H9 (cell line): ENCODE data around the gene UCK1. TPM values are rescaled to one million over a fixed set of nuclear protein-coding genes. Genes with fewer than 3 reads are reported as not detected.

Experiments used
- DNase-seq: peaks from one replicate; pipeline ENCODE4 v3.0.0-alpha.2; 2017
- H2AFZ ChIP-seq: one replicate; pipeline ENCODE4 v1.6.1; 2013; ENCODE audit warnings: mild to moderate bottlenecking, low read length, control low read depth, moderate library complexity
- H2AK5ac ChIP-seq: 2 replicates; pipeline ENCODE4 v1.6.1; 2013; ENCODE audit warnings: low read length, control low read depth, mixed read lengths; ENCODE audit not compliant: insufficient read length
- H2BK120ac ChIP-seq: one replicate; pipeline ENCODE4 v1.6.1; 2013; ENCODE audit warnings: low read depth, mild to moderate bottlenecking, low read length, control low read depth, inconsistent platforms; ENCODE audit not compliant: poor library complexity, severe bottlenecking
- H2BK12ac ChIP-seq: 2 replicates; pipeline ENCODE4 v1.6.1; 2013; ENCODE audit warnings: low read length, control low read depth, mixed read lengths, low read depth; ENCODE audit not compliant: insufficient read length
- H2BK15ac ChIP-seq: 2 replicates; pipeline ENCODE4 v1.6.1; 2013; ENCODE audit warnings: low read depth, low read length, control low read depth
- H2BK20ac ChIP-seq: one replicate; pipeline ENCODE4 v1.6.1; 2013; ENCODE audit warnings: low read depth, mild to moderate bottlenecking, low read length, control low read depth, inconsistent platforms; ENCODE audit not compliant: poor library complexity, severe bottlenecking
- H2BK5ac ChIP-seq: 2 replicates; pipeline ENCODE4 v1.6.1; 2013; ENCODE audit warnings: low read length, control low read depth, mixed read lengths; ENCODE audit not compliant: insufficient read length
- H3K14ac ChIP-seq: 2 replicates; pipeline ENCODE4 v1.6.1; 2013; ENCODE audit warnings: low read length, control low read depth; ENCODE audit not compliant: insufficient read depth
- H3K18ac ChIP-seq: 2 replicates; pipeline ENCODE4 v1.6.1; 2013; ENCODE audit warnings: low read depth, mild to moderate bottlenecking, mixed read lengths, low read length, control low read depth; ENCODE audit not compliant: insufficient read length
- H3K23ac ChIP-seq: 2 replicates; pipeline ENCODE4 v1.6.1; 2013; ENCODE audit warnings: low read length, control low read depth, mixed read lengths, low read depth; ENCODE audit not compliant: insufficient read length
- H3K23me2 ChIP-seq: 2 replicates; pipeline ENCODE4 v1.6.1; 2013; ENCODE audit warnings: low read depth, mild to moderate bottlenecking, mixed read lengths, low read length, control low read depth; ENCODE audit not compliant: insufficient read length, poor library complexity, severe bottlenecking
- H3K27ac ChIP-seq: 2 replicates; pipeline ENCODE4 v1.5.1; 2013; ENCODE audit warnings: low read length, control low read depth, mixed read lengths, low read depth; ENCODE audit not compliant: insufficient read length
- H3K27me3 ChIP-seq: 2 replicates; pipeline ENCODE4 v1.6.1; 2013; ENCODE audit warnings: low read length, control low read depth, inconsistent platforms; ENCODE audit not compliant: insufficient read depth
- H3K4ac ChIP-seq: 2 replicates; pipeline ENCODE4 v1.6.1; 2013; ENCODE audit warnings: low read depth, mild to moderate bottlenecking, control low read depth, inconsistent platforms, low read length, moderate library complexity
- H3K4me1 ChIP-seq: 2 replicates; pipeline ENCODE4 v1.6.1; 2013; ENCODE audit warnings: low read length, control low read depth, inconsistent platforms; ENCODE audit not compliant: insufficient read depth
- H3K4me2 ChIP-seq: 2 replicates; pipeline ENCODE4 v1.6.1; 2013; ENCODE audit warnings: low read length, control low read depth, mixed read lengths; ENCODE audit not compliant: insufficient read length, insufficient read depth
- H3K56ac ChIP-seq: 2 replicates; pipeline ENCODE4 v1.6.1; 2013; ENCODE audit warnings: low read depth, mild to moderate bottlenecking, mixed read lengths, low read length, control low read depth; ENCODE audit not compliant: insufficient read length
- H3K79me1 ChIP-seq: 2 replicates; pipeline ENCODE4 v1.6.1; 2013; ENCODE audit warnings: low read depth, mild to moderate bottlenecking, moderate library complexity, low read length, control low read depth, inconsistent platforms; ENCODE audit not compliant: insufficient read depth, poor library complexity, severe bottlenecking
- H3K79me2 ChIP-seq: 2 replicates; pipeline ENCODE4 v1.6.1; 2013; ENCODE audit warnings: low read length, control low read depth, inconsistent platforms; ENCODE audit not compliant: insufficient read depth
- H3K9ac ChIP-seq: 2 replicates; pipeline ENCODE4 v1.6.1; 2013; ENCODE audit warnings: low read length, control low read depth, mixed read lengths; ENCODE audit not compliant: insufficient read length; ENCODE audit errors: extremely low read depth
- H3K9me3 ChIP-seq: one replicate; pipeline ENCODE4 v1.6.1; 2013; ENCODE audit warnings: low read depth, low read length, inconsistent platforms; ENCODE audit not compliant: control insufficient read depth
- H3T11ph ChIP-seq: one replicate; pipeline ENCODE4 v1.6.1; 2013; ENCODE audit warnings: mild to moderate bottlenecking, low read length, control low read depth, inconsistent platforms
- H4K20me1 ChIP-seq: one replicate; pipeline ENCODE4 v1.6.1; 2013; ENCODE audit not compliant: control insufficient read depth, insufficient read length, insufficient read depth
- H4K5ac ChIP-seq: 2 replicates; pipeline ENCODE4 v1.6.1; 2013; ENCODE audit warnings: low read depth, mild to moderate bottlenecking, mixed read lengths, low read length, control low read depth; ENCODE audit not compliant: insufficient read length
- H4K8ac ChIP-seq: replicated peaks from 2 replicates; pipeline ENCODE4 v1.6.1; 2013; ENCODE audit warnings: low read length, control low read depth, mixed read lengths, low read depth; ENCODE audit not compliant: insufficient read length
- H4K91ac ChIP-seq: 2 replicates; pipeline ENCODE4 v1.6.1; 2013; ENCODE audit warnings: low read depth, mild to moderate bottlenecking, moderate library complexity, mixed read lengths, low read length, control low read depth; ENCODE audit not compliant: insufficient read length
- H3K27ac Mint-ChIP-seq, 3 experiments: 2 replicates in 2 of 3; 3 replicates in 1 of 3; pipeline ENCODE4 v1.8.0; 2020 to 2021; ENCODE audit warnings: mixed read lengths in 3 of 3, mild to moderate bottlenecking in 1 of 3, moderate library complexity in 1 of 3
- H3K27me3 Mint-ChIP-seq: 2 replicates; pipeline ENCODE4 v1.8.0; 2021; ENCODE audit warnings: low read depth, mild to moderate bottlenecking, moderate library complexity, mixed read lengths
- H3K36me3 Mint-ChIP-seq, 3 experiments: 2 replicates in 2 of 3; 3 replicates in 1 of 3; pipeline ENCODE4 v1.8.0; 2020 to 2021; ENCODE audit warnings: low read depth in 3 of 3, mixed read lengths in 3 of 3; ENCODE audit not compliant: insufficient read depth in 1 of 3
- H3K4me1 Mint-ChIP-seq, 2 experiments: 2 replicates each; pipeline ENCODE4 v1.8.0; 2020; ENCODE audit warnings: mixed read lengths in 2 of 2
- H3K4me3 Mint-ChIP-seq, 2 experiments: 2 replicates in 1 of 2; 3 replicates in 1 of 2; pipeline ENCODE4 v1.8.0; 2020 to 2021; ENCODE audit warnings: mild to moderate bottlenecking in 2 of 2, mixed read lengths in 2 of 2, moderate library complexity in 1 of 2
- H3K9me3 Mint-ChIP-seq, 2 experiments: 2 replicates in 1 of 2; 3 replicates in 1 of 2; pipeline ENCODE4 v1.8.0; 2020; ENCODE audit warnings: mild to moderate bottlenecking in 2 of 2, mixed read lengths in 2 of 2, moderate library complexity in 1 of 2
- WGBS: extraction: QIAGEN DNeasy Blood & Tissue Kit; methylation state at CpG from one replicate; pipeline ENCODE4 v1.1.7; 2013; ENCODE audit warnings: missing lambda C conversion rate, low lambda C conversion rate, mixed read lengths; ENCODE audit not compliant: insufficient read length; ENCODE audit errors: extremely low coverage; 5-methylcytosine and 5-hydroxymethylcytosine counted together
- total RNA-seq: library from RNA; stranded (reverse); gene quantifications from 2 replicates; pipeline ENCODE4 v1.2.1, GENCODE V29; 2021
- TF ChIP-seq, protein P1 (sequence below): fragments of 200-600 bp; sonication (generic); conservative IDR thresholded peaks from 3 replicates; pipeline ENCODE4 v1.8.0; 2021; ENCODE audit warnings: antibody characterized with exemption, mild to moderate bottlenecking

The UCK1 gene
- total RNA-seq, 1 experiment from 2014 or later, result 54.2 TPM

DNA sequence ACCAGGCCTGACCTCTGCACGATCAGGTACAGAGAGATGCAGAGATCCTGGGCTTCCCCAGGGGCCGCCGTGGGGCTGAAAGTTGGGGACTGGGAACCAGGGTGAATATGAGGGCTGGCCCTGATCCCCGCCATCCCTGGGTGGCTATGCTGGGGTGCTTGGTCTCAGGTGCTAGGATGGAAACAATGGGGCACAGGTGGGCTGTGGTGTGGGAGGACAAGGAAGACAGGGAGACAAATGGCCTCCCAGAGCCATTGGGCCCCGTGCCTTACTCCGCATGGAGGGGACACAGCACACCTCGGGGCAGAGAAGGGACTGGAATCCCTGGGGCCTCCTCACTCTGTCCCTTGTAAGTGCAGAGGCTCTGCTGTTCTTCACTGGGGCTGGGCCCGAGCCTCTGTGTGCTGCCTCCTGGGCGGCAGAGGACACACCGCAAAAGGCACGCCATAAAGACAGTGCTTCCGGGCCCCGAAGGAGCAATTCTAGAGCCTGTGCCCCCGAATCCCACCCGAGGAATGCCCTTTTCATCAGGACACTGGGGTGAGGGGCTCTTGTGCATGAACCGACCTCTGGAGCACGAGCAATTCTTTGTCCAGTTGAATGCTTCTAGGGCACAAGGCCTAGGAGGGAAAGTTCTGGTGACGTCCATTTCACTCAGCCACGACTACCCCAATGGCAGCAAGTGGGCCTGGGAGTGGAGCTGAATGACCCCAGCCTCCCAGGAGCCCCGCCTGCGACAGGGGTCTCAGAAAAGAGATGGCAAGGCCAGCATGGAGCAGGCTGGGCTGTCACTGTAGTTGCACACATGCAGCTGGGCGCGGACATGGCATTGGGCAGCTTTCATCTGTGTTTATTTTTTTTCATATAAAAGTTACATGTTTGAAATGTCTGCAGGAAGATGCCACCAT, 45.1 kb upstream of the UCK1 start:
- Mint-ChIP-seq H3K9me3 (no peaks in the 10 kb centered on the region), H3K36me3 (peaks cover 4 to 28% (median 13%) of the 10 kb centered on the region in 3 experiments; a peak in 5 of 7 replicates), H3K27ac (peak overlapping the region in 1 of 3 experiments; percentile 39; a peak in 1 of 7 replicates), H3K4me3 (no peak overlapping the region), H3K27me3 (no peaks in the 10 kb centered on the region), H3K4me1 (0 out of 4 replicates have a peak, but pooled peaks cover 0 to 4% of the 10 kb centered on the region in 2 experiments)
- Histone ChIP-seq H2BK120ac (no peak overlapping the region), H2AK5ac (no peak overlapping the region), H3K14ac (no peak overlapping the region), H4K8ac (no peak overlapping the region), H3K9me3 (no peaks in the 10 kb centered on the region), H3K4me1 (no peaks in the 10 kb centered on the region), H3K23ac (no peak overlapping the region), H3K4me2 (no peak overlapping the region), H3T11ph (no peak overlapping the region), H3K56ac (no peak overlapping the region), H2BK5ac (no peak overlapping the region), H2BK20ac (no peak overlapping the region), H2AFZ (no peak overlapping the region), H4K91ac (no peak overlapping the region), H3K4ac (no peak overlapping the region), H3K27ac (no peak overlapping the region), H2BK15ac (no peak overlapping the region), H4K20me1 (no peaks in the 10 kb centered on the region), H3K18ac (no peak overlapping the region), H3K79me1 (no peaks in the 10 kb centered on the region), H3K23me2 (no peaks in the 10 kb centered on the region), H3K79me2 (no peaks in the 10 kb centered on the region), H3K9ac (no peak overlapping the region), H3K27me3 (no peaks in the 10 kb centered on the region), H4K5ac (no peak overlapping the region), H2BK12ac (no peak overlapping the region)
- no peak for DNase-seq
- TF ChIP-seq, protein P1, sequence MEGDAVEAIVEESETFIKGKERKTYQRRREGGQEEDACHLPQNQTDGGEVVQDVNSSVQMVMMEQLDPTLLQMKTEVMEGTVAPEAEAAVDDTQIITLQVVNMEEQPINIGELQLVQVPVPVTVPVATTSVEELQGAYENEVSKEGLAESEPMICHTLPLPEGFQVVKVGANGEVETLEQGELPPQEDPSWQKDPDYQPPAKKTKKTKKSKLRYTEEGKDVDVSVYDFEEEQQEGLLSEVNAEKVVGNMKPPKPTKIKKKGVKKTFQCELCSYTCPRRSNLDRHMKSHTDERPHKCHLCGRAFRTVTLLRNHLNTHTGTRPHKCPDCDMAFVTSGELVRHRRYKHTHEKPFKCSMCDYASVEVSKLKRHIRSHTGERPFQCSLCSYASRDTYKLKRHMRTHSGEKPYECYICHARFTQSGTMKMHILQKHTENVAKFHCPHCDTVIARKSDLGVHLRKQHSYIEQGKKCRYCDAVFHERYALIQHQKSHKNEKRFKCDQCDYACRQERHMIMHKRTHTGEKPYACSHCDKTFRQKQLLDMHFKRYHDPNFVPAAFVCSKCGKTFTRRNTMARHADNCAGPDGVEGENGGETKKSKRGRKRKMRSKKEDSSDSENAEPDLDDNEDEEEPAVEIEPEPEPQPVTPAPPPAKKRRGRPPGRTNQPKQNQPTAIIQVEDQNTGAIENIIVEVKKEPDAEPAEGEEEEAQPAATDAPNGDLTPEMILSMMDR, result no peak
- WGBS, result no CpG with 5 or more reads among the region's 23 CpGs
